Naive B cell (primary cell): ENCODE measurements around the gene ARHGEF33. TPM values are rescaled to one million over a fixed set of nuclear protein-coding genes. Genes with fewer than 3 reads are reported as not detected.

Experiments
- ATAC-seq, 2 donors: fragments of 150-1000 bp; cut with Tn5 transposase; 2 replicates each; pipeline ENCODE4 v1.10.0; 2021; ENCODE audit warnings: low read depth in 2 of 2, mild to moderate bottlenecking in 2 of 2, moderate library complexity in 2 of 2
- DNase-seq: peaks from one replicate; pipeline ENCODE4 v3.0.0; 2022
- H3K27ac Mint-ChIP-seq, 6 donors: one replicate each; pipeline ENCODE4 v1.8.0; 2020 to 2022; ENCODE audit warnings: mild to moderate bottlenecking in 6 of 6, mixed read lengths in 6 of 6, moderate library complexity in 5 of 6, inconsistent platforms in 2 of 6
- H3K27me3 Mint-ChIP-seq, 3 donors: one replicate each; pipeline ENCODE4 v1.8.0; 2021 to 2022; ENCODE audit warnings: mixed read lengths in 3 of 3, mild to moderate bottlenecking in 1 of 3
- H3K36me3 Mint-ChIP-seq, 2 donors: one replicate each; pipeline ENCODE4 v1.8.0; 2020 to 2022; ENCODE audit warnings: mixed read lengths in 2 of 2, inconsistent platforms in 1 of 2, mild to moderate bottlenecking in 1 of 2
- H3K4me1 Mint-ChIP-seq, 3 donors: one replicate each; pipeline ENCODE4 v1.8.0; 2020 to 2022; ENCODE audit warnings: mixed read lengths in 3 of 3, inconsistent platforms in 1 of 3, mild to moderate bottlenecking in 1 of 3, moderate library complexity in 1 of 3
- H3K4me3 Mint-ChIP-seq, 8 donors: one replicate each; pipeline ENCODE4 v1.8.0; 2020 to 2022; ENCODE audit warnings: mild to moderate bottlenecking in 8 of 8, mixed read lengths in 8 of 8, moderate library complexity in 8 of 8, inconsistent platforms in 2 of 8
- H3K9me3 Mint-ChIP-seq, 7 donors: one replicate each; pipeline ENCODE4 v1.8.0; 2020 to 2022; ENCODE audit warnings: mixed read lengths in 7 of 7, mild to moderate bottlenecking in 5 of 7, inconsistent platforms in 2 of 7, moderate library complexity in 1 of 7
- polyA plus RNA-seq, 6 donors: library from polyadenylated mRNA; unstranded; fragments of 300-500 nt; fragmentation: Illumina TruSeq; gene quantifications; one replicate each; pipeline ENCODE4 v1.2.3, GENCODE V29; 2021; ENCODE audit warnings: low read depth in 6 of 6

ARHGEF33 gene
- polyA plus RNA-seq, 6 donors from 2014 or later, result 0.30 TPM; not detected in 5

DNA sequence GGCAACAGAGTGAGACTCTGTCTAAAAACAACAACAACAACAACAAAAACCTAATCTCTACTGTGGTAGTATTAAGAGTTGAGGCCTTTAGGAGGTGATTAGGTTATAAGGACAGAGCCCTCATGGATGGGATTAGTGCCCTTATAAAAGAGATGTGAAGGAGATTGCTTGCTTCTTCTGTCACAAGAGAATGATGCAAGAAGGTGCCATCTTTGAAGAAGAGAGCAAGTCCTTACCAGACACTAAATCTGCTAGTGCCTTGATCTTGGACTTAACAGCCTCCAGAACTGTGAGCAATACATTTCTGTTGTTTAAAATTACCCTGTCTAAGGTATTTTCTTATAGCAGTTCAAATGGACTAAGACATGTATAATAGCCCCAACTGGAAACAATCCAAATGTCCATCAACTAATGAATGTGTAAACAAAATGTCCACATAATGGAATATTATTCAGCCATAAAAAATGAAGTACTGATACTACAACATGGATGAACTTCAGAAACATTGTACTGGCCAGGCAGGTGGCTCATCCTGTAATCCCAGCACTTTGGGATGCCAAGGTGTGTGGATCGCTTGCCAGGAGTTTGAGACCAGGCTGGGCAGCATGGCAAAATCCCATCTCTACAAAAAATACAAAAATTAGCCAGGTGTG lies 1.6 kb upstream of the ARHGEF33 start:
- Mint-ChIP-seq H3K9me3 (peaks cover 0 to 5% (median 2%) of the 10 kb centered on the region in 7 donors), H3K36me3 (no peaks in the 10 kb centered on the region), H3K4me1 (no peaks in the 10 kb centered on the region), H3K27me3 (no peaks in the 10 kb centered on the region), H3K27ac (no peak overlapping the region), H3K4me3 (no peak overlapping the region)
- no peak for ATAC-seq
- no peak for DNase-seq

DNA sequence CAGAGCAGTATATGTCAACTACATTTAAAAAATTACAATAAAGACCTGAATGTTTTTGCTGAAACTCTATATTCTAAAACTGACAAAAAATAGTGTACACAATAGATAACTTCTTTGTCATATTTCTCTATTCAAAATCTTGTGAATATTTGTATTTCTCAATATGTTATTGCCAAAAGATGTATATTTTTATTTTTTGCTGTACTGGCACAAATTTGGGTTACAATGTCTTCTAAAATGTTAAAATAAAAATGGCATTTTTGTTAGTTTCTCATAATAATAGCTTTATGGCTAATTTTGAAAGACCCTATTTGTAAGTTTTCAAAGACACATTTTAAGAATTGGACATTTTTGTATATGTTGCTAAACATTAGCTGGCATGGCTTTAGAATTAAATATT lies 630 bp upstream of the ARHGEF33 start:
- Mint-ChIP-seq H3K36me3 (no peaks in the 10 kb centered on the region), H3K27me3 (no peaks in the 10 kb centered on the region), H3K27ac (no peak overlapping the region), H3K4me3 (no peak overlapping the region), H3K9me3 (peaks cover 0 to 5% (median 2%) of the 10 kb centered on the region in 7 donors), H3K4me1 (no peaks in the 10 kb centered on the region)
- DNase-seq, result no peak
- ATAC-seq, result no peak

DNA sequence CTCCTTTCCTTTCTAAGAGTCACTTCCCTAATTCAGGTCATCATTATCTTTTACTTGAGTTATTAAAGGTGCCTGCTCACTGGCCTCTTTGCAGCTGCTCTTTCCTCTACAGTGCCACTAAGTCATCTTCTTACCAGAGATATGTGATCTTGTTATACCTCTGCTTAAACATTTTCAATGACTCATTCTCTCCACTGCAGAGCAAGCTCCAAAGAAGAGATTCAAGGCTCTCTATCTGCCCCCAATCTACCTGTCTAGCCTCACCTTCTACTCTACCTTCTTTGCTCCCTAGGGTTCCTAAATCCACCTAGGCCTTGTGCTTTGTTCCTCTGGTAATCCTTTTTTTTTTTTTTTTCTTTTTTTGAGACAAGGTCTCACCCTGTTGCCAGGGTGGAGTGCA lies 3.1 kb downstream of the ARHGEF33 start:
- peaks cover 0 to 5% (median 2%) of the 10 kb centered on the region in 7 donors for H3K9me3 Mint-ChIP-seq
- no peak overlapping the region for H3K4me3 Mint-ChIP-seq
- peaks cover 0 to 6% (median 5%) of the 10 kb centered on the region in 3 donors for H3K27me3 Mint-ChIP-seq
- no peak overlapping the region for H3K27ac Mint-ChIP-seq
- DNase-seq (no peak), ATAC-seq (no peak)
- no peaks in the 10 kb centered on the region for H3K4me1 Mint-ChIP-seq
- no peaks in the 10 kb centered on the region for H3K36me3 Mint-ChIP-seq

DNA sequence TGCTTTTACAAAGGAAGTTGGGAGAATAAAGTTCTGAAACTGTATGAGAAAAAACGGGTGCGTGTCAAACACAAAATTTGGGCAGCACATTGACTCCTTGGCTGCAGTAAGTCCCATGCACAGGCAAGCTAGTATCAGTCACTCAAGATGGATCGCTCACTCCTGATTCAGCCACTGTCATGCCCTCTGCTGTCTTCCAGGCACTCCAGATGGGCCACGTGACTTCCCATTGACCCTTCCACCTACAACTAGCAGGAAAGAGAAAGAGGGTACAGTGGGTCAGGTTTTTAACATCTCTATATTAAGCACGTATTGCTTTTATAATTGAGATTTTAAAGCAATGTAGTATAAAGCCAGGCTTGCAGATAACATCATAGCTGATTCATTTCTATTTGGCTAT lies 8.6 kb downstream of the ARHGEF33 start:
- H3K9me3 Mint-ChIP-seq, result peaks cover 0 to 2% (median 0%) of the 10 kb centered on the region in 7 donors
- H3K4me3 Mint-ChIP-seq, result no peak overlapping the region
- H3K4me1 Mint-ChIP-seq, result no peaks in the 10 kb centered on the region
- H3K36me3 Mint-ChIP-seq, result no peaks in the 10 kb centered on the region
- no peak overlapping the region for H3K27ac Mint-ChIP-seq
- DNase-seq (no peak), ATAC-seq (no peak)
- peaks cover 5 to 11% (median 11%) of the 10 kb centered on the region in 3 donors for H3K27me3 Mint-ChIP-seq

DNA sequence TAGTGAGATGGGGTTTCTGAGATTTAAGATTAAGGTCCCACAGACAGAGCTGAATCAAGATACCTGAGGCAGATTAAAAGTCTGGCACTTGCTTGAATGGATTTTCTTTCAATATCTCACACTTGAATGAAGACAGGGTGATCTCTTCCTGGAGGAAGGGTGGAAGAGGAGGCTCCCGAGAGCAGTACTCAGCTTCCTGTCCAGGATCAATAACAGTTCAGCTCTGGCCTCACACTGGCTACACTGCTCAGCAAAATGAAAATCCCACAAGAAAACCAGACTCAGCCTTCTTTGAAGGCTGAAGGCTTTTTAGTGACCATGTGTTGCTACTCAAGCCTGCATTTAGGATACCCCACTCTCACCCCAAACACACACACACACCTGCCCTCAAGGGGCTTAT lies 11.1 kb downstream of the ARHGEF33 start:
- ATAC-seq, result no peak
- H3K9me3 Mint-ChIP-seq, result peaks cover 0 to 2% (median 0%) of the 10 kb centered on the region in 7 donors

DNA sequence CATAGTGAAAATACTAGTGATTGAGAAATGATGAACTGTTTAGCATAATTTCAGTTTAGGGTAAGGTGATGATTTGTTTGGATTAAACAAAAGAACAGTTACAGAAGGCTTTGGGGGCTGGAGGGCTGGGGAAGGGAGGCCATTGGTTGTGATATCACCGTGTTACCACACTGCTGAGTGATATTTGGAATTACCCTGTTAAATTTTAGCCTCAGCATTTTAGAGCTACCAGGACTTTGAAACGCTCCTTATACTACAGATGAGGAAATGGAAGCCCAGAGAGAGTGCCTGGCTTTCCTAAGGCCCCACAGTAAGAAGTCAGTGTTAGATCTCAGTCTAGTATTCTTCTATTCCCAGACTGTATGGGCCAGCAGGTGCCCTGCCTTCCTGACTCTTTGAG lies 15.6 kb downstream of the ARHGEF33 start:
- Mint-ChIP-seq H3K36me3 (no peaks in the 10 kb centered on the region), H3K27ac (no peak overlapping the region), H3K27me3 (peaks cover 0 to 4% (median 2%) of the 10 kb centered on the region in 3 donors), H3K4me1 (no peaks in the 10 kb centered on the region), H3K4me3 (no peak overlapping the region), H3K9me3 (no peaks in the 10 kb centered on the region)
- DNase-seq (no peak), ATAC-seq (no peak)

More for the DNA sequence above, 11.1 kb downstream of the ARHGEF33 start:
- no peak for DNase-seq
- Mint-ChIP-seq H3K27me3 (peaks cover 5 to 11% (median 11%) of the 10 kb centered on the region in 3 donors), H3K36me3 (no peaks in the 10 kb centered on the region), H3K4me1 (no peaks in the 10 kb centered on the region), H3K27ac (no peak overlapping the region), H3K4me3 (no peak overlapping the region)

DNA sequence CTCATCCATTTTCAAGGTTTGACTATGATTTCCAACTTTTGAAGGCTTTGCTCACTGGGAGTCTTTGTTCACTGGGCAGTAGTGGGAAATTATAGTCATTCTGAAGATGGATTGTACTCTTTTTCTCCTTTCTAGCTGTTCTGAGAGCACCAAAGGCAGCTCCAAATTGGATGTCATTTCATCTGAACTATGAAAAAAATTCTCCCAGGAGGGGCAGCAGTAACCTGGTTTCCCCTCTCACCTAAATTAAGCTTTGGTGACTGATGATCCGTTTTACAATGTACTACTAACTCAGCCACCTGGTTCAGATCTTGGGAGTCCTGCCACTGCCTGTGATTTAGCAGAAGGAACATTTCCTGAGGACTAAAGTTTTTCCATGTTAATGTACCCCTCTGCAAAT lies 17.6 kb downstream of the ARHGEF33 start:
- H3K4me1 Mint-ChIP-seq, result no peaks in the 10 kb centered on the region
- DNase-seq (no peak), ATAC-seq (no peak)
- H3K4me3 Mint-ChIP-seq, result no peak overlapping the region
- H3K27me3 Mint-ChIP-seq, result no peaks in the 10 kb centered on the region
- no peaks in the 10 kb centered on the region for H3K9me3 Mint-ChIP-seq
- no peaks in the 10 kb centered on the region for H3K36me3 Mint-ChIP-seq
- H3K27ac Mint-ChIP-seq, result no peak overlapping the region

DNA sequence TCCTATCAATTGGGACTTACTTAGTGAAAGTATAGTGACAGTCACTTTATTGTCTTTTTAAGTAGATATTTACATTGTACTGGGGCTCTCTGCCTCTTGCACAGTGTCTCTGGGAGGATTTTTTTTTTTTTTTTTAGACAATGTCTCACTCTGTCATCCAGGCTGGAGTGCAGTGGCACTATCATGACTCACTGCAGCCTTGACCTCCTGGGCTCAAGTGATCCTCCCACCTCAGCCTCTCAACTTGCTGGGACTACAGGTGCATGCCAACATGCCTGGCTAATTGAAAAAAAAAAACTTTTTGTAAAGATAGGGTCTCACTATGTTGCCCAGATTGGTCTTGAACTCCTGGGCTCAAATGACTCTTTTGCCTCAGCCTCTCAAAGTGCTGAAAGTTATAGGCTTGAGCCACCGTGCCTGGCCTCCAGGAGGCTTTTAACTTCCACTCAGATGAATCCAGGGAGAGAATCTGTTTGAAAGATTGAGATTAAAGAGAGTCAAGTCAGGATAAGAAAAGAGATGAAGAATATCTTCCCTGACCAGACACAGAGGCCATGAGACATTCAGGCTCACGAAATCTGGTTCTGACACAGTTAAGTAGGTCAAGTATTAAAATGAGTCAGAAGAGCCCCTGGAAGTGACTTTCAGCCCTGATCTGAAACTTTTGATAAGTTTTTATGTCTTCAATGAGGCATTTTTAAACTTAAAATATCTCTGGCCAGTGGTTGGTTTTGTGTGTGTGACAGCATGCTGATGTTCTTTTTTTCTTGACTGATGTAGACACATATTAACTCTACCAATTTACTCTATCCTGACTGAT lies 18.3 kb downstream of the ARHGEF33 start:
- no peaks in the 10 kb centered on the region for H3K27me3 Mint-ChIP-seq
- DNase-seq (no peak), ATAC-seq (no peak)
- H3K4me3 Mint-ChIP-seq, result no peak overlapping the region
- H3K36me3 Mint-ChIP-seq, result no peaks in the 10 kb centered on the region
- H3K9me3 Mint-ChIP-seq, result no peaks in the 10 kb centered on the region
- H3K27ac Mint-ChIP-seq, result no peak overlapping the region
- no peaks in the 10 kb centered on the region for H3K4me1 Mint-ChIP-seq

DNA sequence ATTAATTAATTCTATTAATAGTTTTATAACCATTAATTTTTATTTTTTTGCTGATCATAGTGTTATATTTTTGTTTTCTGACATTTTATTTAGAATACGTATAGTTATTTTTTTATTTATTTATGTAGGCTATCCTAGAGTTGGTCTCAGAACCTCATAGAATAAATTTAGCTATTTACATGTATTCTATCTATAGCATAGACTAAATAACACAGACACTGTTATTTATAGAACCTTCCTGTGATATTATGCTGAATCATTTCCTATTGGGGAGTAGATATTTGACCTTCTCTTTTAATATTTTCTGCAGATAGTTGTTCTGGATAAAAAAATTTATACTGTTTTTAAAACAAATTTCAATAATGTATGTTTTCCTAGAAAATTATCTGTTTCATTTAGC lies 20.2 kb downstream of the ARHGEF33 start:
- H3K4me1 Mint-ChIP-seq, result no peaks in the 10 kb centered on the region
- no peaks in the 10 kb centered on the region for H3K9me3 Mint-ChIP-seq
- no peak for DNase-seq
- no peak for ATAC-seq
- no peak overlapping the region for H3K4me3 Mint-ChIP-seq
- no peaks in the 10 kb centered on the region for H3K27me3 Mint-ChIP-seq
- no peaks in the 10 kb centered on the region for H3K36me3 Mint-ChIP-seq
- no peak overlapping the region for H3K27ac Mint-ChIP-seq

DNA sequence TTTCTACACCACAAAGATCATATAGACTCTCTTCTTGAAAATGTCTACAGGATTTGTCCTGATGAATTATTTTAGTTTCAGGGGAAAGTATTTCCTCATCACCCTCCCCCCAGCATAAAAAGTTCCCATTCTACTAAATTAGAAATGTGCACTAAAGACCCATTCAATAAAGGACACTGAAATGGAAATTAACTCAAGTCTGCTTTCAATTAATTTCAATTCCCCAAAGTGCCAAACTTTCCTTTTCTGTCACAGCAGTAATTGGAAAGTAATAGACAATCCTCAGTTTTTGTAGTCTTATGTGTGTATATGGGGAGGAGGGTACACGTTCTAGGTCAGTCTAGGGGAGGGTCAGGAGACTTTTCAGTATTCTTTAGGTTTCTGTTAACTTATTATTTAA lies 21.5 kb downstream of the ARHGEF33 start:
- no peaks in the 10 kb centered on the region for H3K4me1 Mint-ChIP-seq
- no peaks in the 10 kb centered on the region for H3K36me3 Mint-ChIP-seq
- no peak for ATAC-seq
- no peak for DNase-seq
- H3K27me3 Mint-ChIP-seq, result no peaks in the 10 kb centered on the region
- no peak overlapping the region for H3K27ac Mint-ChIP-seq
- no peaks in the 10 kb centered on the region for H3K9me3 Mint-ChIP-seq
- no peak overlapping the region for H3K4me3 Mint-ChIP-seq

DNA sequence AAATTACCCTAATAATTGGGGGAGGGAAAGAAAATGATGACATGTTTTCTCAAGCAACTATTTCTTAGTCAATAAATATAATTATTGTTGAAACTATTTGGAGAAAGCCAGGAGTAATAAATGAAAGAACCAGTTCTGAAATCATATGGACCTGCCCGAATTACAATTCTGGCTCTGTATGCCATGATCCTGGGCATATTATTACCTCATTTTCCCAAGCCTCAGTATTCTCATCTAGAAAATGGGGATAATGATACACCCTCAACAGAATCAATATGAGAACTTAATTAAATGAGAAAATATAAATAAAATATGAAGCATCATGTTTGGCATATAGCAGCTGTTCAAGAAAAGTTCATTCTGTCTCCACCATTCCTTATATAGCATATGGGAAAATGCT lies 22.9 kb downstream of the ARHGEF33 start:
- no peaks in the 10 kb centered on the region for H3K27me3 Mint-ChIP-seq
- H3K9me3 Mint-ChIP-seq, result no peaks in the 10 kb centered on the region
- no peaks in the 10 kb centered on the region for H3K4me1 Mint-ChIP-seq
- H3K27ac Mint-ChIP-seq, result no peak overlapping the region
- no peaks in the 10 kb centered on the region for H3K36me3 Mint-ChIP-seq
- no peak for ATAC-seq
- H3K4me3 Mint-ChIP-seq, result no peak overlapping the region
- no peak for DNase-seq

DNA sequence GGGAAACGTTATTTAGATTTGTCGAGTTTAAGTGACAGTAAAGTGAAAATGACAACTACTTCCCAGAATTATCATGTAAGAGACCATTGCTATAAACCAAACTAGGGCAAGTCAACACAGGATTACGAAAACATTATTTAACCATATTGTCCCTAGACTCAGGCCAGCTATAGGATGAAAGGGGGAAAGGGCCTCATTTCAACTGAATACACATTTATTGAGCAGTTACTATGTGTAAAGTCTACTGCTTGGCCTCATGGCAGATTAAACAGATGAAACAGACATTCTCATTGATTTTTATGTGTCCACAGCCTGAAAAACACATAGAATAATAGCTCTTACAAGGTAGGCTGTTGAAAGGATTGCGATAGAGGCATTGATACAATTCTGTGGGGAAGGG lies 32.7 kb downstream of the ARHGEF33 start:
- ATAC-seq, result no peak
- H3K36me3 Mint-ChIP-seq, result no peaks in the 10 kb centered on the region
- peaks cover 0 to 9% (median 0%) of the 10 kb centered on the region in 3 donors for H3K27me3 Mint-ChIP-seq

DNA sequence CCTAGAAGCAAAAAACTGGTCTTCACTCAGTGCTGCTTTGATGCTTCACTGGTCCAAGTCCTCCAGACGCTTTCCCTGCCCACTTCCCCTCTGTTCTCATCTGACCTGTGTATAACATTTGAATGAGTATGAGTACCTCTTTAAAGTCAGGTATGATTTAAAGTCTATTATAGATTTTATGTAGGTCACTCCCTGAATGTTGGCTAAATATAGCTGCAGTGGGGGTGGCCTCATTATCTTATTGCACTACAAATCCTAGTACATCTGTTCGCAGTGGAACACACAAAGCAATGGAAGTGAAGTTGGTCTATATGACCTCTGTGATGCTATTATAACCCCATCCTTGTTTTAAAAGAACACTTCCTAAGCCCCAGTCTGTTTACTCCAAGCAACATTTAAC lies 33.2 kb downstream of the ARHGEF33 start:
- ATAC-seq (no peak), DNase-seq (no peak)
- no peaks in the 10 kb centered on the region for H3K36me3 Mint-ChIP-seq
- H3K4me1 Mint-ChIP-seq, result peaks cover 0 to 6% (median 0%) of the 10 kb centered on the region in 3 donors
- H3K4me3 Mint-ChIP-seq, result no peak overlapping the region
- H3K27ac Mint-ChIP-seq, result peak overlapping the region in 1 of 6 donors; percentile 4
- peaks cover 0 to 9% (median 0%) of the 10 kb centered on the region in 3 donors for H3K27me3 Mint-ChIP-seq
- H3K9me3 Mint-ChIP-seq, result no peaks in the 10 kb centered on the region

More for the DNA sequence above, 32.7 kb downstream of the ARHGEF33 start:
- DNase-seq, result no peak
- Mint-ChIP-seq H3K4me1 (peaks cover 0 to 6% (median 0%) of the 10 kb centered on the region in 3 donors), H3K4me3 (no peak overlapping the region), H3K9me3 (no peaks in the 10 kb centered on the region), H3K27ac (no peak overlapping the region)

DNA sequence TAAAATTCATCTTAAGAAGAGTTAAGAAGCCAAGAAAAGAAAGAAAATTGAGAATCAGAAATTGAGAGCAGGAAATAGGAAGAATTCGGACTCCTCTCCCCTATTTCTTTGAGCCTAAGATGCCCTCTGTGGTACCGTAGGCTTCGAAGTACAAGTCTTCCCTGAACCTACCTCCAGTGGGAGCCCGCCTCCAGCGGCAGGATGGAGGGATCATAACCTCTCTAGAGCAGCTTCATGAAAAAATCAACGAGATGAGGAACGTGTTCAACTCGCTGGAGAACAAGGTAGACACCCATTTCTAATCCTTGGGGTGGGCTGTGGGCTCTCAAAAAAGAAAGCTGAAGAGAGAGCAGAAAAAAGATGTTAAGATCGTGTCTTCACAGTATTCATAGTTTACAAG lies 36.3 kb downstream of the ARHGEF33 start:
- Mint-ChIP-seq H3K27me3 (peaks cover 0 to 9% (median 0%) of the 10 kb centered on the region in 3 donors), H3K4me1 (peaks cover 0 to 6% (median 0%) of the 10 kb centered on the region in 3 donors), H3K27ac (peak overlapping the region in 2 of 6 donors; percentile 17 to 29), H3K36me3 (no peaks in the 10 kb centered on the region), H3K9me3 (no peaks in the 10 kb centered on the region), H3K4me3 (no peak overlapping the region)
- ATAC-seq (no peak), DNase-seq (no peak)
